Astrocyte (in vitro differentiated cells and primary cell): ENCODE data around the gene ZRANB1. TPM values are rescaled to one million over a fixed set of nuclear protein-coding genes. Genes with fewer than 3 reads are reported as not detected.
A peak's percentile ranks its signal among the peaks of the same experiment; 100 is the strongest.

ENCODE experiments used
- DNase-seq: peaks from one replicate; pipeline ENCODE4 v3.0.0-alpha.2; 2010; ENCODE audit warnings: low read depth
- FAIRE-seq: peaks from 2 replicates; lab custom pipeline; 2011; peaks lifted over from hg19 to GRCh38; lab: Jason Lieb, UNC
- H2AFZ ChIP-seq: 2 replicates; pipeline ENCODE4 v1.6.0; 2012; ENCODE audit warnings: low read depth, low read length, inconsistent platforms
- H3K27ac ChIP-seq: 2 replicates; pipeline ENCODE4 v1.5.1; 2011; ENCODE audit warnings: low read depth, low read length, inconsistent platforms
- H3K27me3 ChIP-seq: 2 replicates; pipeline ENCODE4 v1.6.0; 2011; ENCODE audit warnings: low read length, inconsistent platforms; ENCODE audit not compliant: insufficient read depth
- H3K36me3 ChIP-seq: 2 replicates; pipeline ENCODE4 v1.5.1; 2011; ENCODE audit warnings: low read length, inconsistent platforms; ENCODE audit not compliant: insufficient read depth
- H3K4me1 ChIP-seq: 2 replicates; pipeline ENCODE4 v1.5.1; 2011; ENCODE audit warnings: low read length, inconsistent platforms; ENCODE audit not compliant: insufficient read depth
- H3K4me2 ChIP-seq: 2 replicates; pipeline ENCODE4 v1.6.0; 2012; ENCODE audit warnings: low read length, inconsistent platforms
- H3K4me3 ChIP-seq: 2 replicates; pipeline ENCODE4 v1.5.1; 2011; ENCODE audit warnings: low read depth, mild to moderate bottlenecking, low read length, inconsistent platforms; ENCODE audit not compliant: insufficient read depth
- H3K79me2 ChIP-seq: 2 replicates; pipeline ENCODE4 v1.6.0; 2012; ENCODE audit warnings: mild to moderate bottlenecking, low read length, inconsistent platforms; ENCODE audit not compliant: insufficient read depth
- H3K9ac ChIP-seq: 2 replicates; pipeline ENCODE4 v1.6.0; 2012; ENCODE audit warnings: mild to moderate bottlenecking, low read length, inconsistent platforms
- H3K9me3 ChIP-seq: 2 replicates; pipeline ENCODE4 v1.5.1; 2012; ENCODE audit warnings: low read depth, mild to moderate bottlenecking, low read length, inconsistent platforms; ENCODE audit not compliant: insufficient read depth
- H4K20me1 ChIP-seq: 2 replicates; pipeline ENCODE4 v1.6.0; 2012; ENCODE audit warnings: low read length, inconsistent platforms; ENCODE audit not compliant: insufficient read depth
- H3K27ac Mint-ChIP-seq: one replicate; pipeline ENCODE4 v1.8.0; 2021; ENCODE audit warnings: mild to moderate bottlenecking, mixed read lengths; ENCODE audit not compliant: unreplicated experiment
- H3K27me3 Mint-ChIP-seq: one replicate; pipeline ENCODE4 v1.8.0; 2021; ENCODE audit warnings: low read depth, mixed read lengths; ENCODE audit not compliant: unreplicated experiment
- H3K36me3 Mint-ChIP-seq: one replicate; pipeline ENCODE4 v1.8.0; 2021; ENCODE audit warnings: low read depth, mixed read lengths; ENCODE audit not compliant: unreplicated experiment
- H3K4me1 Mint-ChIP-seq: one replicate; pipeline ENCODE4 v1.8.0; 2021; ENCODE audit warnings: low read depth, mixed read lengths; ENCODE audit not compliant: unreplicated experiment
- H3K4me3 Mint-ChIP-seq: one replicate; pipeline ENCODE4 v1.8.0; 2021; ENCODE audit warnings: mild to moderate bottlenecking, moderate library complexity, mixed read lengths; ENCODE audit not compliant: unreplicated experiment
- H3K9me3 Mint-ChIP-seq: one replicate; pipeline ENCODE4 v1.8.0; 2021; ENCODE audit warnings: mild to moderate bottlenecking, mixed read lengths; ENCODE audit not compliant: unreplicated experiment
- EZH2 ChIP-seq: IDR thresholded peaks from 2 replicates; pipeline ENCODE4 v1.6.1; 2012; ENCODE audit warnings: mild to moderate bottlenecking, low read length, inconsistent platforms; ENCODE audit not compliant: insufficient read depth
- total RNA-seq: library from RNA; stranded (reverse); gene quantifications from 2 replicates; pipeline ENCODE4 v1.2.1, GENCODE V29; 2021
- TF ChIP-seq, protein P1 (sequence below): IDR thresholded peaks from 2 replicates; pipeline ENCODE4 v1.5.1; 2011; ENCODE audit warnings: low read depth, mild to moderate bottlenecking, inconsistent platforms, low read length, moderate library complexity; ENCODE audit not compliant: insufficient read depth

ZRANB1 gene
- total RNA-seq, 1 donor from 2014 or later, result 24.9 TPM

DNA sequence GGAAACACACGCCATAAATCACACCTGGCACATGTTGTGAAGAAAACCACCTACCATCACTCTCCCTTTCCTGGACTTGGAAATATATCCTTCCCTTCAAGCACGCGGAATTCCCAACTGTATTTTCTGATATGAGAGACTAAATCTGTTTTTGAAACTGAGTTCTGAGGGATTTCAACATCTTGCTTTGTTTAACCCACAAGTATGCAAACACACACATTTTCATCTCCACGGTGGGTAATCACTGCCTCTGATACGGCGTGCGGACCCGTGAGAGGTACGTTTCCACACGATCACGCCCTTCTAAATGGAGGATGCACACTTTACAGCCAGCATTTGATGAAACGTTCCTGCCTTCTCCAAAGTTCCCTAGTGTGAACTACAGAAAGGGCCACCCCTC, 83.4 kb downstream of the ZRANB1 start:
- Histone ChIP-seq H3K27me3 (no peaks in the 10 kb centered on the region), H3K79me2 (peaks cover 81% of the 10 kb centered on the region), H3K9me3 (no peaks in the 10 kb centered on the region), H3K4me2 (no peak overlapping the region), H3K27ac (no peak overlapping the region), H3K36me3 (no peaks in the 10 kb centered on the region), H3K4me1 (peaks cover 19% of the 10 kb centered on the region), H3K9ac (no peak overlapping the region), H2AFZ (no peak overlapping the region), H3K4me3 (no peak overlapping the region), H4K20me1 (peaks cover 93% of the 10 kb centered on the region)
- DNase-seq, result peak; percentile 35
- peaks cover 1% of the 10 kb centered on the region for H3K9me3 Mint-ChIP-seq
- H3K27me3 Mint-ChIP-seq, result no peaks in the 10 kb centered on the region
- no peak for FAIRE-seq
- H3K4me1 Mint-ChIP-seq, result peaks cover 21% of the 10 kb centered on the region
- no peak overlapping the region for H3K27ac Mint-ChIP-seq
- no peak overlapping the region for H3K4me3 Mint-ChIP-seq
- TF ChIP-seq EZH2, result no peak
- TF ChIP-seq, protein P1, sequence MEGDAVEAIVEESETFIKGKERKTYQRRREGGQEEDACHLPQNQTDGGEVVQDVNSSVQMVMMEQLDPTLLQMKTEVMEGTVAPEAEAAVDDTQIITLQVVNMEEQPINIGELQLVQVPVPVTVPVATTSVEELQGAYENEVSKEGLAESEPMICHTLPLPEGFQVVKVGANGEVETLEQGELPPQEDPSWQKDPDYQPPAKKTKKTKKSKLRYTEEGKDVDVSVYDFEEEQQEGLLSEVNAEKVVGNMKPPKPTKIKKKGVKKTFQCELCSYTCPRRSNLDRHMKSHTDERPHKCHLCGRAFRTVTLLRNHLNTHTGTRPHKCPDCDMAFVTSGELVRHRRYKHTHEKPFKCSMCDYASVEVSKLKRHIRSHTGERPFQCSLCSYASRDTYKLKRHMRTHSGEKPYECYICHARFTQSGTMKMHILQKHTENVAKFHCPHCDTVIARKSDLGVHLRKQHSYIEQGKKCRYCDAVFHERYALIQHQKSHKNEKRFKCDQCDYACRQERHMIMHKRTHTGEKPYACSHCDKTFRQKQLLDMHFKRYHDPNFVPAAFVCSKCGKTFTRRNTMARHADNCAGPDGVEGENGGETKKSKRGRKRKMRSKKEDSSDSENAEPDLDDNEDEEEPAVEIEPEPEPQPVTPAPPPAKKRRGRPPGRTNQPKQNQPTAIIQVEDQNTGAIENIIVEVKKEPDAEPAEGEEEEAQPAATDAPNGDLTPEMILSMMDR, result no peak
- H3K36me3 Mint-ChIP-seq, result peaks cover 24% of the 10 kb centered on the region

DNA sequence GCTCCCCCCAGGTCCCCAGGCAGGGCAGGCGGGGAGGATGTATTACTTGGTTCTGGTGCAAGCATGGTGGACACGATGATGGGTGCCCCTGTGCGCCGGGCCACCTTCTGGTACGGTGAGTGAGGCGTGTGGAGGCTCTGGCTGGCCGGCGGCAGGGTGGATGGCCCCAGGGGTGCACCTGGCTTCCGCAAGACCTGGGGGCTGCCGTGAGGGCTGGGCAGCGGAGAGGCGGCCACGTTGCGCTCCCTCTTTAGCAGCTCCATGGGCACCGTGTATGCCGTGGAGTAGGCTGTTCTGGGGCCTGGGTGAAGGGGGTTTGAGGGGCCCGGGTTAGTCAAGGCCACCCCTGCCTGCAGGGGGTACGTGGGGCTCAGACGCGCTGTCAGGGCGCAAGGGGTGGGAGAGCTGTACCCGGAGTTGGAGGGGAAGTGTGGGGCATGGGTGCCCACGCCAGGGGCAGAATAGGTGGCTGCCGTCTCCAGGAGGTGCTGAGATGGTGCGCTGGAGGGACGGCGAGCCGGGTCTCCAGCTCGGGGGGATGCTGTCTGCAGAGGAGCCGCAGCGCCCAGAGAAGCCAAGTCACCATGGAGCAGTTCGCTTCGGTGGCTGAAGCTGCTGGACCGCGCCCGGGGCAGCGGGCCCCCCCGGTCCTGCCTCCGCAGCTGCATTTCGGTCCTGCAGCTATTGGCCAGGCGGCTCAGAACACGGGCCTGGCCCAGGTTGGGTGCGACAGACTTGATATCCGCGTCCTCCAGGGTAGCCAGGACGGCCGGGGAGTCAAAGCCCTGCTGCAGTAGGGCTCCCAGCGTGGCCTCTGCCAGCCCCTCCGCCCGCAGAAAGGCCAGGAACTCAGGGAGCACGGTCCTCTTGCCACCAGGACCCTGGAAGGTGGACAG, 84.4 kb downstream of the ZRANB1 start:
- Mint-ChIP-seq H3K9me3 (peaks cover 1% of the 10 kb centered on the region), H3K4me1 (peaks cover 21% of the 10 kb centered on the region), H3K27ac (peak overlapping the region; percentile 53), H3K4me3 (no peak overlapping the region), H3K36me3 (peaks cover 17% of the 10 kb centered on the region), H3K27me3 (no peaks in the 10 kb centered on the region)
- no peaks in the 10 kb centered on the region for H3K36me3 ChIP-seq
- H3K4me3 ChIP-seq, result no peak overlapping the region
- TF ChIP-seq EZH2, result no peak
- TF ChIP-seq, protein P1, result no peak
- H3K4me1 ChIP-seq, result peaks cover 19% of the 10 kb centered on the region
- DNase-seq (no peak), FAIRE-seq (no peak)
- no peak overlapping the region for H3K9ac ChIP-seq
- no peak overlapping the region for H3K4me2 ChIP-seq
- no peak overlapping the region for H3K27ac ChIP-seq
- H3K9me3 ChIP-seq, result no peaks in the 10 kb centered on the region
- peaks cover 79% of the 10 kb centered on the region for H3K79me2 ChIP-seq
- H3K27me3 ChIP-seq, result no peaks in the 10 kb centered on the region
- peaks cover 90% of the 10 kb centered on the region for H4K20me1 ChIP-seq
- H2AFZ ChIP-seq, result no peak overlapping the region
